Loucy (cell line): ENCODE data around the gene DOC2B.

Experiments used
- EZH2phosphoT487 ChIP-seq: fragments of 200-600 bp; IDR thresholded peaks from 2 replicates; pipeline ENCODE4 v1.6.1; 2018; ENCODE audit warnings: antibody characterized with exemption, mild to moderate bottlenecking, moderate library complexity, borderline replicate concordance
- TF ChIP-seq, protein P1 (sequence below): fragments of 200-600 bp; sonication (generic); conservative IDR thresholded peaks from 2 replicates; pipeline ENCODE4 v1.5.1; 2014; ENCODE audit warnings: mild to moderate bottlenecking, antibody characterized with exemption, low read length

DNA sequence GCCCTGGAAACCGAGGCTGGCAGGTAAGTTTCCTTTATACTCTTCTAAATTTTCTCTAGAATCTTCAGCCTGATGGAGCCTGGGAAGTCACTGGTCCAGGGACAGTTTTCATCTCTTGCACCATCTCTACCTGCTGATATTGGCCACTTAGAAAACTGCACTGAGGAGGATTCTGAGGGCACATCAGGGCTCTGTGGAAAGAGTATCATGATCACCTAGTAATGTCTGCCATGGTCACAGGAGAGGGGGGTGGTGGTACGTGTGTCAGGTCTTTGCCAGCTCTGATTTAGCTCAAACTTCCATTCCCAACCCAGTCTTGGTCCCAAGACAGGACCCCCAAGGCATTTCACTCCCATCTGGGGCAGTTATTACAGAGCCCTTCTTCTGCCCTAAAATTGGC, 35.2 kb upstream of the DOC2B start:
- TF ChIP-seq, protein P1, sequence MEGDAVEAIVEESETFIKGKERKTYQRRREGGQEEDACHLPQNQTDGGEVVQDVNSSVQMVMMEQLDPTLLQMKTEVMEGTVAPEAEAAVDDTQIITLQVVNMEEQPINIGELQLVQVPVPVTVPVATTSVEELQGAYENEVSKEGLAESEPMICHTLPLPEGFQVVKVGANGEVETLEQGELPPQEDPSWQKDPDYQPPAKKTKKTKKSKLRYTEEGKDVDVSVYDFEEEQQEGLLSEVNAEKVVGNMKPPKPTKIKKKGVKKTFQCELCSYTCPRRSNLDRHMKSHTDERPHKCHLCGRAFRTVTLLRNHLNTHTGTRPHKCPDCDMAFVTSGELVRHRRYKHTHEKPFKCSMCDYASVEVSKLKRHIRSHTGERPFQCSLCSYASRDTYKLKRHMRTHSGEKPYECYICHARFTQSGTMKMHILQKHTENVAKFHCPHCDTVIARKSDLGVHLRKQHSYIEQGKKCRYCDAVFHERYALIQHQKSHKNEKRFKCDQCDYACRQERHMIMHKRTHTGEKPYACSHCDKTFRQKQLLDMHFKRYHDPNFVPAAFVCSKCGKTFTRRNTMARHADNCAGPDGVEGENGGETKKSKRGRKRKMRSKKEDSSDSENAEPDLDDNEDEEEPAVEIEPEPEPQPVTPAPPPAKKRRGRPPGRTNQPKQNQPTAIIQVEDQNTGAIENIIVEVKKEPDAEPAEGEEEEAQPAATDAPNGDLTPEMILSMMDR = no peak
- no peak for TF ChIP-seq EZH2phosphoT487
